ENCODE measurements around the gene CAPZA3. TPM values are rescaled to one million over a fixed set of nuclear protein-coding genes. Genes with fewer than 3 reads are reported as not detected.

The CAPZA3 gene, protein sequence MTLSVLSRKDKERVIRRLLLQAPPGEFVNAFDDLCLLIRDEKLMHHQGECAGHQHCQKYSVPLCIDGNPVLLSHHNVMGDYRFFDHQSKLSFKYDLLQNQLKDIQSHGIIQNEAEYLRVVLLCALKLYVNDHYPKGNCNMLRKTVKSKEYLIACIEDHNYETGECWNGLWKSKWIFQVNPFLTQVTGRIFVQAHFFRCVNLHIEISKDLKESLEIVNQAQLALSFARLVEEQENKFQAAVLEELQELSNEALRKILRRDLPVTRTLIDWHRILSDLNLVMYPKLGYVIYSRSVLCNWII
- total RNA-seq (2022; extraction: Qiagen RNA extraction): not detected in 5 replicates

DNA sequence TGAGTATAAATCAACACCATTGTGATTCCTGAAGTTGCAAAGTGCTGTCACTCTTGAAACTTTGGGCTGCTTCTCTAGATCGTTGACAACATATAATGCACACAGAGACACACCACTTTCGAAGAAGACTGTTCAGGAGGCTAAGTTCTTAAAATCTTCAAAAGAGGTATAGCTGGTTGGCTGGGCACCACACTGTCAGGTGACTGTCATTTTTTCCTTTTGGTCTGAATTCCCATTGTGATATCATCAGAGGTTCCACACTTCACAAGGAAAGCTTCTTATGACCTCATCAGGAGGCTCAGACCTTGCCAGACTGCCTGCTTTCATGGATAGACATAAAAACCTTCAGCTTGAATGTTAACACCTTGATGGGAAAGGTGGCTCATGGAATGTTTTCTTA, at the start of gene CAPZA3, which contains the start of gene PLCZ1:
CAPZA3 (plus strand) TSS at position 301 of the 400 bp plus-strand sequence. CDS start 150 bp downstream, outside the sequence.
PLCZ1 (minus strand) TSS at position 194 of the 400 bp plus-strand sequence. CDS start 641 bp downstream, outside the sequence.

Other genes starting within 250 kb of the CAPZA3 start
- not detected in 5 replicates for gene PLCZ1, start 107 bp upstream of the CAPZA3 start, total RNA-seq (2022; extraction: Qiagen RNA extraction)

Measured in A549 treated with Mapracorat at 1 μM for 4 hours (cell line).